ENCODE measurements around the gene C19orf33. TPM values are rescaled to one million over a fixed set of nuclear protein-coding genes. Genes with fewer than 3 reads are reported as not detected.

The C19orf33 gene
- total and polyA plus RNA-seq, 7 donors = 3.4 to 7.1 (median 3.7) TPM; not detected in 2

DNA sequence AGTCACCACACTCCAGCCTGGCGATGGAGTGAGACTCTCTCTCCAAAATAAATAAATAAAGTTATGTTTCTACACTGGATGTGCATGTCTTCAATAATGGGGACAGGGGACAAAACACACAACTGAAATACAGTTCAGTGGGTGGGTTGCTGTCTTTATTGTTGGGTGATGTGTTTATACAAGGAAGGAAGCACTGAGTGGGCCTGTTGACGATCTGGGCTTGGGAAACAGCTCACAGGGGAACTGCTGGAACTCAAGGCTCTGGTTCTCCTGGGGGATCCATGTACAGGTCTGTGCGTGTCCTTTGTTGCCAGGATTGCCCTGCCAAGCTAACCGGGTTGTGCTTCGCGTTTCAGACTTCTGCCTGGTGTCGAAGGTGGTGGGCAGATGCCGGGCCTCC lies 20.8 kb upstream of the C19orf33 start:
- no peak for ATAC-seq
- H3K4me1 ChIP-seq = no peaks in the 10 kb centered on the region
- H3K36me3 ChIP-seq (ENCODE audit: insufficient read depth in 1 of 2, low read depth in 1 of 2) = no peaks in the 10 kb centered on the region
- H3K4me3 ChIP-seq = no peak overlapping the region
- intact Hi-C loops (cut with DNase I) = no loop called here
- no peak overlapping the region for H3K27ac ChIP-seq
- 90% methylated on average over 8 of the region's 8 CpGs for WGBS, 3 donors
- DNase-seq = no peak
- TF ChIP-seq CTCF (IDR thresholded peaks at IDR 0.05) = no peak
- H3K9me3 ChIP-seq = no peaks in the 10 kb centered on the region
- H3K27me3 ChIP-seq (ENCODE audit: insufficient read depth in 3 of 3, low read length in 2 of 3) = no peaks in the 10 kb centered on the region

DNA sequence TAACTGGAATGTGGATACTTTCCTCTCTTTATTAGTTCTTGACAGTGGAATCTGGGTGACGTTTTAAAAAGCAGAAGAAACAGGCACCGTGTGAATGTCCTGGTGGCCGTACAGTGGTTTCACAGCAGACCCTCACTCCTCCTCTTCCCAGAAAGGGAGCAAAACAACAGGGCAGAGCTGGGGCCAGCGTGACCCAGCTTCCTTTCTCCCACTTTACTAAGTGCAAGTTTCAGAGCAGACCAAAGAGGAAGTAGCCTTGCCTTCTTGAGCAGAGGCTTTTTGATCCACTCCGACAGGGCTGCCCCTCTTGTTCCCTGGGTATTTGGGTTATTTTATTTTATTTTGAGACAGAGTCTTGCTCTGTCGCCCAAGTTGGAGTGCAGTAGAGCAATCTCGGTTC lies 19.6 kb upstream of the C19orf33 start:
- no peak for TF ChIP-seq CTCF (IDR thresholded peaks at IDR 0.05)
- intact Hi-C loops (cut with DNase I) = no loop called here
- no peaks in the 10 kb centered on the region for H3K4me1 ChIP-seq
- H3K4me3 ChIP-seq = no peak overlapping the region
- peaks cover 0 to 4% (median 0%) of the 10 kb centered on the region in 3 donors for H3K27me3 ChIP-seq (ENCODE audit: insufficient read depth in 3 of 3, low read length in 2 of 3)
- H3K27ac ChIP-seq = no peak overlapping the region
- H3K36me3 ChIP-seq (ENCODE audit: insufficient read depth in 1 of 2, low read depth in 1 of 2) = no peaks in the 10 kb centered on the region
- WGBS, 3 donors = 75 to 83% (median 82%) methylated on average over 7 of the region's 7 CpGs
- no peak for DNase-seq
- no peak for ATAC-seq
- no peaks in the 10 kb centered on the region for H3K9me3 ChIP-seq

GRCh38 chr19:38285567-38285966 lies 18.5 kb upstream of the C19orf33 start:
- no peak for ATAC-seq
- Histone ChIP-seq H3K4me1 (no peaks in the 10 kb centered on the region), H3K36me3 (ENCODE audit: insufficient read depth in 1 of 2, low read depth in 1 of 2) (no peaks in the 10 kb centered on the region), H3K4me3 (no peak overlapping the region), H3K27me3 (ENCODE audit: insufficient read depth in 3 of 3, low read length in 2 of 3) (peaks cover 0 to 4% (median 0%) of the 10 kb centered on the region in 3 donors), H3K27ac (no peak overlapping the region), H3K9me3 (no peaks in the 10 kb centered on the region)
- no peak for TF ChIP-seq CTCF (IDR thresholded peaks at IDR 0.05)
- WGBS, 3 donors = 86 to 91% (median 88%) methylated on average over 5 of the region's 5 CpGs
- intact Hi-C loops (cut with DNase I) = no loop called here
- DNase-seq = no peak

- Histone ChIP-seq H3K27ac (no peak overlapping the region), H3K9me3 (no peaks in the 10 kb centered on the region), H3K27me3 (ENCODE audit: insufficient read depth in 3 of 3, low read length in 2 of 3) (peaks cover 0 to 4% (median 0%) of the 10 kb centered on the region in 3 donors), H3K4me1 (no peaks in the 10 kb centered on the region), H3K36me3 (ENCODE audit: insufficient read depth in 1 of 2, low read depth in 1 of 2) (no peaks in the 10 kb centered on the region), H3K4me3 (no peak overlapping the region)
- no peak for TF ChIP-seq CTCF (IDR thresholded peaks at IDR 0.05)
- ATAC-seq (no peak), DNase-seq (no peak)
- WGBS, 3 donors = 53 to 75% (median 67%) methylated on average over 9 of the region's 9 CpGs
- intact Hi-C loops (cut with DNase I) = no loop called here
These were observed 16.4 kb upstream of the C19orf33 start for GRCh38 chr19:38287604-38288003.

DNA sequence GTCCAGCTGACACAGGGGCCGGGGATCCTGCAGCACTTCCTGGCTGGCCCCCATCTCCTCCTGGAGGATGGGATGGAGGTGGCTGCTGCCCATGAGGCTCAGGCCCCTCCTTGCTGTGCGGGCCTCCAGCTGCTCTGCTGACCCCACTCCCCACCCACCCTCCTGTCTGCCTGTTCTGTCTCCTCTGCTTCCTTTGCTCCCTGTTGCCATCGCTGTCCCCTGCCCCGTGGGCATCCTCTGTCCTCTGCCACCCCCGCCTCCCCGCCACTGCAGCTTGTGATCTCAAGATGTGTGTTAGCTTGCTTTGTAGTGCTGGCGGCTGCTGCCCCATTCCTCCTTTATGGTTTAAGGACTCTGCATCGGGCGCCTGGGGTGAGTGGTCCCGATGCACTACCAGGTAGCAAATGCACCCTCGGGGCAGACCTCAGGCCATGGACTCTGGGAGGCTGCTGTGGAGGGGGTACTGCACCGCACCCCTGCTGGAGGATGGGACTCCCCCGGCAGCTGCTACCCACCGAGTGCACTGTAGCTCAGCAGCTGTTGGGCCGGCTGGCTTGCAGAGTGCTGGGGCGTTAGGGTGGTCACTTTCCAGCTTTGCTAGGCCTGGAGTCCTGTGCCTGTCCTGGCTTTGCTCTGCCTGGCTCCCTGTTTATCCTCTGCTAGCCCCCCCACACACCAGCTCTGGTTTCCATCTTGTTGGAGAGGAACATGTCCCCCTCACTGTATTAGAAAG lies 15.8 kb upstream of the C19orf33 start:
- Histone ChIP-seq H3K4me1 (no peaks in the 10 kb centered on the region), H3K4me3 (no peak overlapping the region), H3K36me3 (ENCODE audit: insufficient read depth in 1 of 2, low read depth in 1 of 2) (no peaks in the 10 kb centered on the region), H3K9me3 (no peaks in the 10 kb centered on the region), H3K27me3 (ENCODE audit: insufficient read depth in 3 of 3, low read length in 2 of 3) (peaks cover 0 to 4% (median 0%) of the 10 kb centered on the region in 3 donors), H3K27ac (no peak overlapping the region)
- no peak for DNase-seq
- intact Hi-C loops (cut with DNase I) = no loop called here
- ATAC-seq = no peak
- 56 to 58% (median 57%) methylated on average over 16 of the region's 16 CpGs for WGBS, 3 donors
- TF ChIP-seq CTCF (IDR thresholded peaks at IDR 0.05) = no peak

Data from psoas muscle (tissue), 8 donors.